ENCODE results near the gene TAGLN2.
A peak's percentile ranks its signal among the peaks of the same experiment; 100 is the strongest.

The TAGLN2 gene

DNA sequence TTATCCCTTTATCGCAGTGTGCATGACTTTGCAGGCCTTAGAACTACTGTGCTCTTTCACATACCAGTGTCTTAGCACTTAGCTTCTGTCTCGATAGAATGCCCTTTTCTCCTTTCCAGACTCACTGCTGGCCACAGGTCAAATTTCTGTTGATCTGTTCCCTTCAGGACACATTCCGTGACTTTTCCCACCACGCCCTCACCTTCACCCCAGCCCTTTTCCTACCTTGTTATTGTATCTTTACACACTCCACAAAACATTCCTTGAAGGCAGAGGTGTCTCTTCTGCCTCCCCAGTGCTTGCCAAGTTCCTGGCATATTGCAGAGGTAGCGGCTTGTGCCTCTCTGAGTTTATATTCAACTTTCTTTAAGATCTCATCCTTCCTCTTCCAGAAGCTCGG is 23.8 kb upstream of the TAGLN2 start:
- DNase-seq, result no peak

DNA sequence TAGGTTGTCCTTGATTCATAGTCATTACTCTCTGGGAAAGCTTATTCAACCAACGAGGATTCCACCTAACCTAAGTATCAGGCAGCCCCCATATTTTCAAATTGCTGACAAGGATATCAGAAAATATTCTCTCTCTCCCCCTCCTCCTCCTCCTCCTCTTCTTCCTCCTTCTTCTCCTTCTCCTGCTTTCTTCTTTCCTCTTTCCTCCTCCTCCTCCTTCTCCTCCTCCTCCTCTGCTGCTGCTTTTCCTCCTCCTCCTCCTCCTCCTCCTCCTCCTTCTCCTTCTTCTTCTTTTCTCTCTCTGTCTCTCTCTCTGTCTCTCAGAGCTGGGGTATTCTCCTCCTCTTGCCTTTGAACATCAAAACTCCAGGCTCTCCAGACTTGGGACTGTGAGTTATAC is 22.6 kb upstream of the TAGLN2 start:
- no peak for DNase-seq

DNA sequence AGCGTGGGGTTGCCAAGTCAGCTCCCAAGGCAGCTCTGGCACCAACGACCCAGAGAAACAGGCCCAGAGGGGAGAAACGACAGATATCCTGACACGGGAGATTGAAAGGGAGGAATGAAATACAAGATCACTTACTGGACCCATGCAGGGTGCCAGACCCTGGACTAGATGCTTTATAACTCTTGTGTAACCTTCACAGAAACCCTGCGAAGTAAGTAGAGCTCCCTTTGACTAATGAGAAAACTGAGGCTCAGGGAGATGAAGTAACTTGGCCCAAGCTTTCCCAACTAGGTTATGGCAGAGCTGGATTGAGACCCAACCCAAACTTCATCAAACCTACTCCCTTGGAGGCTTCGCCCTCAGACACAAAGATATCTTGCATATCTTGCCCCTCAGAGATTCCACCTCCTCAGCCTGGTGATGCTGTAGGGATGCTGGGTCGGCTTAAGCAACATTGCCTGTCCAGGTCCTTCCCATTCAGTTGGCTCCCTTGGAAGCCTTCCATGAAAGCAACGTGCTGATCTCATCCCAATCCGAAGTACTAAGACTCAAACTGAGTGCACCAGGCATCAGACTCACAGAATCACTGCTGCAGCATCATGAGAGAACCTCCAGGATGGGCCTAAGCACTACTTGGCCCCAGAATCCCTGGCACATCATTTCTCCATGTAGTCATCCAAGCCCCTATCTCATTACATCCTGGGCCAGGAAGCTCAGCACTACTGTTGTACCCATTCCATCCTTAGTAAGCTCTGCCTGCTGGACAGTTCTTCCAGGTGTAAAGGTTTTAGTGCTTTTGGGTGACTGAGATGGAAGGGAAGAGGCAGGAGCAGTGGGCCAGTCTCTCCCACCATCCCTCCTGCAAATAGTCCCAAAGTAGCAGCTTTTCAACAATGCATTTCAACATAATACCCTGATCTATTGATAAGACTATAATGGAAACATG is 21.2 kb upstream of the TAGLN2 start:
- no peak for DNase-seq

GRCh38 chr1:159945483-159946241 is 20.4 kb upstream of the TAGLN2 start, which contains the start of gene IGSF9:
IGSF9 (minus strand) TSS chr1:159945613; CDS start chr1:159943454, 2,159 bp downstream.
- DNase-seq, result peak; percentile 55 to 57

- DNase-seq, result no peak
These were observed 19.5 kb upstream of the TAGLN2 start for GRCh38 chr1:159944623-159945455.

DNA sequence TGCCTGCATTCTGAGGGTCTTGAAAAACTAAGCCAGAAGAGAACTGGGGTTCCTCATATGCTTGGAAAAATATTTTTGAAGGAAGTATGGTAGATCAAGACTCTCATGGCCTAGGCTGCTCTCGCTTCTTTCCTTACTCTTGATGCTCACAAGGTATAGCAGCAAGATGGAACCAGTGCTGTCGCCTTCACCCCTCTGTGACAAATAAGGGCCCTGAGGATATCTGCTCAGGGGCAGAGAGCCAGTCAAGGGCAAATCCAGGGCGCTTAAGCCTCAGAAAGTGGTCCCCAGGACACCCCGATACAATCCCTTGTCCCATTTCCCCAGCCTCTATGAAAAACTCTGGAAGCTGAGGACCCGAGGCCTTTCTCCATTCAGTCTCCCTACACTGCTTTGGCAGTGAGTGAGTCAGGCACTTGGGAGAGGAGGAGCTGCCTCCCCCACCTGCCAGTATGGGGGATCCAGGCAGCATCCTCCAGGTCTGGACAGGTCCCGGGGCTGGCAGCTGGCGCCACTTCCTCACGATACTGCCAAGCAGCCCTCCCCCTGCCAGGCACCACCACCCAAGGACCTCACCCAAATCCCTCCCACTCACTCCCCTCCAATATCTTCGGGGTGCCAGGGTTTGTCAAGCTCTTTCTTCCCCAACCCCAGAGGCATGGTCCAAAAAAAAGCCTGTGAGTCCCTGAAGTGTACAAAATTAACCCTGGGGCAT is 18.8 kb upstream of the TAGLN2 start:
- no peak for DNase-seq

DNA sequence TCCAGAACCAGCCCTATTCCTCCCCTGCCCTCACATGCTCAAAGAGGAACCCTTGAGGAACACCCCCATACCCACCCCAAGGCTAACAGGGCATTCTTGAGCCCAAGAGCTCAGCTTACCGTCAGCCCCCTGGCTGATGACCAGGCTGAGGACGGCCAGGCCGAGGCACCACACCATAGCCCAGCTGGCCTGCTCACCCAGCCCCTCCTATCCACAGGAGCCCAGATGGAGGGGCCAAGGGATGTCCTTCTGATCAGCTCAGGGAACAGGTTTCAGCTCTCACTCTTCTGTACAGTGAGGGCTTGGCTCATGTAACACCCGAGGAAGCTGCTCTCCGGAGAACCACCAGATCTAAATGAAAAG is 18.0 kb upstream of the TAGLN2 start:
- DNase-seq, result no peak

- DNase-seq, result no peak
These were observed 17.4 kb upstream of the TAGLN2 start for GRCh38 chr1:159942632-159943277.

DNA sequence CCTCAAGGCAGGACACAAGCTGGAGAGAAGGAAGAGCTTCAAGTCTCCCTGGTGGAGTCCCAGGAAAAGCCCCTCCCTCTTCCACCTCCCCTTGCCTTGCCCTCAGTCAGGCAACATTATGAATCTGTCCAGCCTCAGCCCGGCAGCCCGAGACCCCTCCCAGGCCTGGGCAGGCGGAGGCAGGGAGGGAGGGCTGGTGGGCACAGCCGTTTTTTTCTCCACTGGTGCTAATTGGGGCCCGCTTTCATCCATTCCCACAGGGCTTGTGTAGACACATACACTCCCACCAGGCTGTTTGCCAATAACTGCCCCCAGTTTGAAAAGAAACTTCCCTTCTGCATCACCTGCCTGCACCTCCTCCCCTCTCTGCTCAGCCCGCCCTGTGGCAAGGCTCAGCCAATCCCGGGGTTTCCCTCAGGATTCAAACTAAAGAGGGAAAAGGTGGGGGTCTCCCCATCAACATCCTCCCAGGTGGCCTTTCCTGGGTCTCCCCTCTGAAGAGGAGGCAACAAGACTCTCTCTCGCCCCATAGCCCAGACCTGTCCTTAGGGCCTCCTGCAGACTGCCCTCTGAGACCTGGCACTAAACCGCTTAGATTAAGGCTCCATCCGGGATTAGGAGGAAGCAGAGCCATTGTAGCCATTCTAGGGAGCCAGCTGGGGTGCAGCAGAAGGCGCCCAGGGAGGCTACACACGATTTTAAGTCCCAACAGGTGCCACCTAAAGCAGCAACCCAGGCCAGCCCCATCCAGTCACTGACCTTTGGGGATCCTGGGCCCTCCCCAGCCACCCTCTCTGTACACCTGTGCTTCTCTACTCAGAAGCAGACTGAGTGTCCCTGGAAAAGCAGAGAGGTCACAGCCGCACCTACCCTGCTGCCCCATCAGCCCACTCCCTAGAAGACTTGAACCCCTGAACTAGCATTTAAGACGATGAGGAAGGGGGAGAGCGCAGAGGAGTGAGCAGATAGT is 16.6 kb upstream of the TAGLN2 start:
- DNase-seq, result no peak

- no peak for DNase-seq
These were observed 15.8 kb upstream of the TAGLN2 start for GRCh38 chr1:159941141-159941540.

DNA sequence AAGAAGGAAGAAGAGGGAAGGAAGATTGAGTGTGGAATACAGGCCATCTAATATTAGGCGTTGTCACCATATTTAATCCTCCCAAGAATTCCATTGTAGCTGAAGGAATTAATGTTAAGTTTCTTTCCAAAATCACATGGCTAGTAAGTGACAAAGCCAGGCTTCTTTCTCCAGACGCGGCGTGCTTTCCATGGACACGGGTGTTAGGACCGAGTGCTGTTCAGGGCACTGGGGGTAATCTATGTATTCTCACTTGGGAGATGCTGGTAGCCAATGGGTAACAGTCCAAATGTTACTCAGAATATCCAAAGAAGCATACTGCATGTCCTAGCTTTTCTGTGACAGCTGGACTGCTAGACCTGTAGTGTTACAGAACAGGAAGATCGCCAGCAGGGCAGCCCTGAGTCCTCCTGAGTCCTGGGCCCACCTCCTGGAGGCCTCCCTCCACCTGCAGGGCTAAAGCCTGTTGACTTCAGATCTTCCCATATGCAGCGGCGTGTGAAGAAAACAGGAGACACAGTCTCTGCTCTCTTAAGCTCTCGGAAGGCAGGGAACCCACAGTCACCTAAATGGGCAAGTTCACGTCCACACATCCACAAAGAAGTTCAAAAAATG is 14.8 kb upstream of the TAGLN2 start:
- no peak for DNase-seq

DNA sequence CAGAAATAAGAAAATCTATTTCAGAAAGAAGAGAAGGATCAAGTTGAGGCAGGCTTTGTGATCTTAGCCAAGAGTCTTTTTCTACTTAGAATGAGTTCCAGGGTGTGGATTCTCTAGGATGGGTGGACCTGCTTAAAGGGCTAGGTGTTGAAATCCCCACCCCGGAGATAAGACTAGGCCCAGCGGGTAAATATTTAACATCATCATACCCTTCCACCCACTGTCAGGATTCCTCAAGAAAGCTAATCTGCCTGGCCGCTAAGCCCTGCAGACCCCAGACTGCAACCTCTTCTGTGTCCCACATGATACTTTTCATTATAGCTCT is 14.3 kb upstream of the TAGLN2 start:
- DNase-seq, result no peak

DNA sequence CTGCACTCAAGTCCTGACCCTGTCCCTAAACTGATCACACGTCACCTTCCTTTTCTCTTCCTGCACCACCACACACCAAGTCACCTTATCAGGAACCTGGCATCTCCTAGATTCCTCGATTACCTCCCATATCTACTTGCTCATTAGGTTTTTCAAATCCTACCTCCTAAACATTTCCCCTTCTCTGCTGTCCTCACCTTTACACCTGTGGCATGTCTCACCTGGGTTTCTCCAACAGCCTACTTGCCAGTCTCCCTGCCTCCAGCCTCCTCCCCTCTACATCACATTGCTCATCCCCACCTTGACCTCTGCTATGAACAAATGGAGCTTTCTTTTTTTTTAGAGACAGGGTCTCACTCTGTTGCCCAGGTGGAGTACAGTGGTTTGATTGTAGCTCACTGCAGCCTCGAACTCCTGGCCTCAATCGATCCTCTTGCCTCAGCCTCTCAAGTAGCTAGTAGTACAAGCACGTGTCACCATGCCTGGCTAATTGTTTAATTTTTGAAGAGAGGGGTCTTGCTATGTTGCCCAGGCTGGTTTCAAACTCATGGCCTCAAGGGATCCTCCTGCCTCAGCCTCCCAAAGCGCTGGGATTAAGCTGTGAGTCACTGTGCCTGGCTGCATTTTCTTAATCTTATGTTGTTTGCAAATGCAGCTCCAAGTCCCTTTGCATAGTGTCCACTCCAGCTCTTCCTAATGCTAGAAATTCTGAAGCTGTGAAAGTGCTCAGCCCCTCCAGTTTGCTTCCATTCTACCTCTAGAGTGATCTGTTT is 13.8 kb upstream of the TAGLN2 start:
- no peak for DNase-seq

- DNase-seq, result no peak
These were observed 13.0 kb upstream of the TAGLN2 start for GRCh38 chr1:159938211-159938852.

GRCh38 chr1:159937054-159937750 is 11.9 kb upstream of the TAGLN2 start:
- no peak for DNase-seq

DNA sequence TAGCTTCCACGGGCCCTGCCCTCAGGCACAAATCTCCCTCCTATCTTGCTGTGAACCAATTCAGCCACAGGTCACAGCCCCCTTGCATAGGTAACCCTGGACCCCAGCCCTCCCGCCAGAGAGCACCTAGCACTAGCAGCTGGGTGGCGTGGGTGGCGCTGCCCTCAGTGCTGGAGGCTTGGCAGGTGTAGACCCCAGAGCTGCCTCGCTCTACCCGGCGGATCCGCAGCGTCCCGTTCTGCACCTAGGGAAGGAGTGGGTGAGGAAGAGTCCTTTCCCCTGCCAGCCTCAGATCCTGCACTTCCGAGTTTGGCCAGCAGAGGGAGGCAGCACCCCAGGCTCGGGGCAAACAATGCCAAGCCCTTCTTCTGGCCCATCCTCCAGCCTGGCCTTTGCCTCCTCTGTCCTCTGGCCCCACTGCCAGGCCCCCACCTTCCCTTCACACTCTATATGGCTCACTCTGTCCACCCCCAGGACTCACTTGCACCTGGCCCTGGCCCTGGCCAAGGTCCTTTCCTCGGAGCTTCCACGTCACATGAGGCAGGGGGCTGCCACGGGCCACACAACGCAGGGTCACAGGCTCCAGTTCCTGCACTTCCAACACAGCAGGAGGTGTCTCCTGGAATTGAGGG is 11.1 kb upstream of the TAGLN2 start:
- peak in 1 of 2 donors; percentile 28 for DNase-seq

DNA sequence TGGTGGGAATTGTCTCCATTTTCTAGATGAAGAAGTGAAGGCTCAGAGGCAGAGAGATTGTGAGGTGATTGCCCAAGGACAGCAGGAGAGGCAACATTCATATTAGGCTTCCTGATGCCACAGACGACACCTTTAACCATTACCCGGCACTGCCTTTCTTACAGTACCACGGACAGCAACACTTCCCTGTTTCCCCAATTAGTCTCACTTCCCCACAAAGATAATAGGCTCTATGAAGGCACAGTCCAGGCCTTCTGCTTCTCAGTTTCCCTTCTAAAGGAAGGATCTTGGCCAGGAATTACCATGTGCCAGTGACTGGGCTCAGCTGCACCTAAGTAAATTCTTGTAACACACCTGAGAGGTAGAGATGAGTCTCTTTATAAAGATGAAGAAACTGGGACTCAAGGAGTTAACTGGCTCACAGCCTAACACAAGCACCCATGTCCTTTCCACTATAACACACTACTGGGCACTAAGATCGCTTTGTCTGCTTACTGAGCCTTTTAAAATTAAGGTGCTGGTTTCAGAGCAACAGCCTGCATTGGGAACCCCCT is 10.5 kb upstream of the TAGLN2 start:
- DNase-seq, result no peak

Data from hippocampal formation (tissue), 2 donors.